ENCODE results near the gene HYDIN. TPM values are rescaled to one million over a fixed set of nuclear protein-coding genes. Genes with fewer than 3 reads are reported as not detected.
A peak's percentile ranks its signal among the peaks of the same experiment; 100 is the strongest.

Gene HYDIN
- total RNA-seq, 1 donor from 2014 or later: 0.82 TPM

DNA sequence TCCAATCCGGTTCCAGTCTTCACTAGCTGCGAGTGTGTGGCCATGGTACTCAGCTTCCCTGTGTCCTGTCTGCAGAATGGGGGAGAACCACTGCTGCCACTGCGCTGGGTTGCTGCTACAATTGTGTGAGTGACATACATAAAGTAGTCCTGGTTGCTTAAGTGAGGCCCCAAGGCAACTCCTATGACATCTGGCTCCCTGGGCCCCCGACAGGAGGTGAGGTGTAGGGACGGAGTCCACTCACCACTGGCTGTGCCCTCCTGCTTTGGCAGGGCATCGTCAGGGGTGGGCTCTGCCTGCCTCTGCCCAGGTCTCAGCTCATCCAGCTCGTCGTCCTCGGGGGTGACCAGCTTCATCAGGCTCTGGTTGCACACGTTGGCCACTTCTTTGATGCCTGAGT is 450.0 kb downstream of the HYDIN start:
- intact Hi-C loops (cut with micrococcal nuclease): no loop called here
- no peak for ATAC-seq

DNA sequence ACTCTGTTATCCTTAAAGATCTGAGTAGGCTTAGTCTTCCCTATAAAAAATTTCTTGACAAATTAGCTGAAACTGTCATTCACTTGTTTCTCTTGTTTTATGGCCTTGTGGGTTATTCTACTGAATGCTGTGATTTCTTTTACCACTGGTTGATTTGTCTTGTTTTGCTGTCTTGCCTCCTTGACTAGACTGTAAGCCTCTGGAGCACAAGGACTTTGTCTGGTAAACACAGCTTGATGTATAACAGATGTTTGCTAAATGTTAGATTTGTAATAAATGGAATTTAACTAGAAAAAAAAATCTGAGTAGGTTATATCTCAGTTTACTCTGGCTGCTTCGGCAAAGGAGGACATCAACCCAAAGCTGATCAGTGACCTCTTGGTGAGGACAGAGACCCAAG is 451.2 kb downstream of the HYDIN start:
- intact Hi-C loops (cut with micrococcal nuclease): loop anchor here (10.0 kb wide), 1 partner anchor 95 kb away; the partner anchor contains the start of gene MTSS2
- ATAC-seq (peak; percentile 6), DNase-seq (no peak)

More for the DNA sequence above, 450.0 kb downstream of the HYDIN start:
- DNase-seq: no peak

DNA sequence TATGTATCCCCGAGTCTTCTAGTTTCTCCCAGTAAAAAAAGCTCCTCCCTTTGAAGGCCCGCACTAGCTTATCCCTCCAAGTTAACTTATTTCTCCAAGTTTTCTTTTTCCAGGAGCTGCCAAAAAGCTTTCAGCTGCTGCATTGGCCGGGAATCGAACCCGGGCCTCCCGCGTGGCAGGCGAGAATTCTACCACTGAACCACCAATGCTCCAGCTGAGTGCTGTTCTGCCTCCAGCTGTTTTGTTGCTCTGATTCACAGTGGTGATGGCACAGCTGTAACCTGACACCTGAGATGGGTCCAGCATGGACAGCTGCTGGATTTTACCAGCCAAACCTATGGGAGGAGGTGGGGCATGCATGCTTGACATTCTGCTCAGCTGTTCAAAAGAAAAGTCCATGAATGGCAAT is 451.6 kb downstream of the HYDIN start:
- DNase-seq (peak; percentile 62), ATAC-seq (peak; percentile 77)
- intact Hi-C loops (cut with micrococcal nuclease): loop anchor here (10.0 kb wide), 1 partner anchor 94 kb away; the partner anchor contains the start of gene MTSS2

DNA sequence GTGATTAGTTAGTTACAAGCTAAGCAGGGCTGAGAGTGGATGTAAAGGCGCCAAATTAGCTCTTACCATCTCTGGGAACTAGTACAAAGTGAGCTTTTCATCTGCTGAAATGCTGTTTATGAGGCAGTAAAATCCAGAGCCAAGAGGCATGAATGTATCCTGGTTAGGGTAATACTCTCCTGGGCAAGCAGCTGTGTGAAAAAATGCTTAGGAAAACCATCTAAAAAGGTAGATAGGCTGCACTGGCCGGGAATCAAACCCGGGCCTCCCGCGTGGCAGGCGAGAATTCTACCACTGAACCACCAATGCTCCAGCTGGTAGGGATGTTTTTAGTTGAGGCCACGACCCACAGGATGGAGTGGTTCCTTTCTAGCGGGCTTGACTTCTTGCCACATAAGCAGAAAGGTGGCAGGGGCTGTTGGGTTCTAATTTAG is 452.5 kb downstream of the HYDIN start:
- DNase-seq (no peak), ATAC-seq (no peak)
- intact Hi-C loops (cut with micrococcal nuclease): loop anchor here (10.0 kb wide), 1 partner anchor 93 kb away; the partner anchor contains the start of gene MTSS2

DNA sequence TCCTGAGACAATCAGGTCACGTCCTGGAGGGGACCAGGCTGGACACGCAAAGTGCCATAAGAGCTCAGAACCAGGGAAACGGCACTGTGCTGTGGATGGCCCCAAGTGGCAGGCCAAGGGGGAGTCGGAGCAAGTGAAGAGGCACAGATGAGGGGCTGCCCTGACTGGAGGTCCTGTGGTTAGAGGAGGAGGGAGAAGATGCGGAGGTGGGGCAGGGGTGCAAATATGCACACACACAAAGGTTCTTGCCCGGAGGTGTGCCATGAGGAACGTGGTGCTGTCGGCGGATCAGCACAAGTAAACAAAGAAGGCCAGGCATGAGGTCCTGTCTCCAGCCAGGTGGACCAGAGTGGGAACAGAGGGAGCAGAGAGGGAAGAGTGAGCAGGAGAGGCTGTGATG is 453.0 kb downstream of the HYDIN start:
- DNase-seq (peak; percentile 22), ATAC-seq (no peak)
- intact Hi-C loops (cut with micrococcal nuclease): loop anchor here (10.0 kb wide), 1 partner anchor 93 kb away; the partner anchor contains the start of gene MTSS2

DNA sequence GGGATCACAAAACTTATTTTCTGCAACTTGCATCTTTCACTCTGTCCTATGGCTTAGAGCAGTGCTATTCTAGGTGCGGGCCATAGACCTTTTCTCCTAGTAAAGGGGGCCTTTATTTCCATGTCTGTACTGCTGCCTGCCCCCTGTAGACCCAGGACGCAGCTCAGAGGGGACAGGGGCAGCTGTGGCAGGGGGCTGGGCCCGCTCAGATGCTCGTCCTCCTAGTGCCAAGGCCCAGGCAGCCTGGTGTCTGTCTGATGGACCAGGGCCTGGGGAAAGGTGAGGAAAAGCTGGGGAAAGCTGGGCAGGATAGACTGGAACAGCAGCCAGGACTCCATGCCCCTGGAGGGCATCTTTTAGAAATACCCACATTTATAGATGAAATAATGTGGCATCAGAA is 455.1 kb downstream of the HYDIN start:
- ATAC-seq (no peak), DNase-seq (peak; percentile 4)
- intact Hi-C loops (cut with micrococcal nuclease): loop anchor here (10.0 kb wide), 1 partner anchor 91 kb away; the partner anchor contains the start of gene MTSS2

DNA sequence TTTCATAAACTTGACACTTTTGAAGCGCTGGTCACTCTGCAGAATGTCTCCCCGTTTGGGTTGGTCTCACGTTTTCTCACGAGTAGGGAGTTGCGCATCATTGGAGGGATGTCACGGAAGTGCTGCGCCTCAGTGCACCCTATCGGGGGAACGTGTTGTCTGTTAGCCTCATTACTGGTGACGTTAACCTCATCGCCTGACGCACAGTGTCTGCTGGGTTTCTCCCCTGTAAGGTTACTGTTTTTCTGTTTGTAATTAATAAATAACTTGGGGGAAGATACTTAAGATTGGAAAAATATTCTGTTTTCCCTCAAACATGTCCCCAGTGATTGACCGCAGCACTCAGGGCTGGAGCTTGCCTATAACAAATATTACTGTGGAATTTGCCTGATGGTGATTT is 456.3 kb downstream of the HYDIN start:
- intact Hi-C loops (cut with micrococcal nuclease): loop anchor here (10.0 kb wide), 1 partner anchor 89 kb away; the partner anchor contains the start of gene MTSS2
- DNase-seq (no peak), ATAC-seq (no peak)

DNA sequence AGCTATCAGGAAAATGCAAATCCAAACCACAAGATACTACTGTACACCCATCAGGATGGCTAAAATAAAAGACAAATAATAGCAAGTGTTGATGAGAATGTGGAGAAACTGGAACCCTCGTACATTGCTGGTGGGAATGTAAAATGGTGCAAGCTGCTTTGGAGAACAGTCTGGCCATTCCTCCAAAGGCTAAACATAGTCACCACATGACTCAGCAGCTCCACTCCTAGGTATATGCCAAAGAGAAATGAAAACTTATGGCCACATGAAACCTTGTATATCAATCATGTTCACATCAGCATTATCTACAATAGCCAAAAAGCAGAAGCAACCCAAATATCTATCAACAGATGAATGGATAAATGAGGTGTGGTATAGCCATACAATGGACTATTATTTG is 458.0 kb downstream of the HYDIN start:
- no peak for DNase-seq
- ATAC-seq: peak; percentile 42
- intact Hi-C loops (cut with micrococcal nuclease): loop anchor here (10.0 kb wide), 1 partner anchor 88 kb away; the partner anchor contains the start of gene MTSS2

DNA sequence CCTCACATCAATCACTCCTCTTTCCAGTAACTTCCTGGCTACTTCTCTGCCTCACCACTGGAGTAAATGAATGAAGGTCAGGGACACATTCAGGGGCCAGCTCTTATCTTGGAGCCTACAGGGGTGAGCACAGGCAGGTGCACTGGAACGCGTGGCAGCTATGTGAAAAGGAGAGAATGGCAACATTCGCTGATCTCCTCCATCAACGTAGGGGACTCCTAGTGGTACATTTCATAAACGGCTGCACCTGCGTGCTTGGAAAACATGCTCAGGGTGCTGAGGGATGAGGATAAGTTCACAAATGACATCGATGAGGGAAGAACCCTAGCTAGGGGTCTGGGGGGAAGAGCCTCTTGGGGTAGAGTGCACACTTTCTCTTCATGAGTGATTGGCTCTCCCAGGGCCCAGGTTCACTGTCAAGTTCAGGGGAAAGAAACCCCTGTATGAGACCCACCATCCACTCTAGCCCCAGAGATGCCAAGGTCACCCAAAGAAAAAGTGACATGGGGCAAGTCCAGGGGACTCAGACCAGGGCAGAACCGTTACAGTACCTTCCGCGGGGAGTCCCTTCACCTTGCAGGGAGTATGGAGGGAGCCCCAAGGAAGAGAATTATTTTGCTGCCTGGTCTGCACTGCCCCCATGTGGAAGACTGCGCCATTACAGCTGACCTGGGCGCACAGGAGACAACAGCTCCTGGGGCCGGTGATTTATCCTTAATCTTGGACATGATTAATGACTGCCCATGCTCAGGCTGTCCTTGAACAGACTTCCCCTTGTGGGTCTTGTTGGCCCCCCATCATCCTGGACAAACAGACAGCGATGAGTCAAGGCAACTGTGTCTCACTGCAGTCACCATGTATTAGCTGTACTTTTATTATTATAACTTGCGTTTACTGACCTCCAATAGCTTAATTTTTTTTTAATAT is 459.6 kb downstream of the HYDIN start:
- intact Hi-C loops (cut with micrococcal nuclease): loop anchor here (10.0 kb wide), 1 partner anchor 86 kb away; the partner anchor contains the start of gene MTSS2
- ATAC-seq (peak; percentile 77), DNase-seq (peak; percentile 68)

DNA sequence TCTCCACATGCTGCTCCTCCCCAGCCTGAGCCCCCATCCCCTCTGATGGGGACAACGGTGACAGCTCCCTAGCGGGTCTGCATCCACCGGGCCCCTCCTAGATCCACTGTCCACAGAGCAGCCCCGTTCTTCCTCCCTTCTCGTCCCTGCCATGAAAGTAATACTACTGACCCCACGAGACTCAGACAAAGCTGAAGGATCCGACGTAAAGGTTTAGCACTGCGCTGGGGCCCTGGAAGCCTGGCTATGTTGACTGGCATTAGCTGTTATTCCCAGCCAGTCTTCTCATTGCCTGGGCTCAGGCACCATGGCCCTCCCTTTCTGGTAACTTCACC is 460.3 kb downstream of the HYDIN start:
- ATAC-seq: no peak
- DNase-seq: no peak
- intact Hi-C loops (cut with micrococcal nuclease): loop anchor here (10.0 kb wide), 1 partner anchor 85 kb away; the partner anchor contains the start of gene MTSS2

DNA sequence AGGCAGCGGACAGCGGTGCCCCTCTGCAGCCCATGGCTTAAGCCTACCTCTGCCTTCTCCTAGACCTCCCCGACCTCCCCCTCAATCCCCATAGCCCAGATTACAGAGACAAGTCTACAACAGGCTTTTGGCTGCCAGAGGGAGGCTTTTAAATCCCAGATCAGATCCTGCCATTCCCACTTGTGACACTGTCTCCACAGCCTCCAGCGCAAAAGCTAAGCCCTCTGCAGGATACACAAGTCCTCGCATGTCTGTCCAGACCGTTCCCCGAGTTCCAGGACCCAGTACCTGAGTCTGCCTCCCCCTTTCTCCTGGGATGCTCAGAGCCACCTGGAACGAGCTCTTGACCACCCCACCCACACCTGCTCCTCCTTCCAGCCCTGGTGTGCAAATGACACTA is 460.8 kb downstream of the HYDIN start:
- intact Hi-C loops (cut with micrococcal nuclease): loop anchor here (10.0 kb wide), 1 partner anchor 85 kb away; the partner anchor contains the start of gene MTSS2
- DNase-seq (no peak), ATAC-seq (no peak)

DNA sequence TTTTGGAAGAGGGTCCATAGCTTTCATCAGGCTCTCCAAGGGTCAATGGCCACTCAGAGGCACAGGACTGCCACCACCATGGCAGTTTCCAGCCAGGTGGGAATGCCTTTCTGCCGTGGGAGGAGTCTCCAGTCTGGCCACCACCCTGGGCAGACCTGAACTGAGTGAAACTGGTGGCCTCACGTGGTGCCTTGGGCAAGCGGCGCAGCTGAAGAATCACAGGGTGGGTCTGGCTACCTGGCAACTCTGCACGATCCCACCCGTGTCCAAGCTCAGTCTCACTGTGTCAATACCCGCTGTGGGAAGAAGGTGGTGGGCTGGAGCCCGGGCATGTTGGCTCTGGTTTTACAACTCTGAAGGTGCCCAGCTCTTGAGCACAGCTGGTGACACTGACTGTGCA is 461.4 kb downstream of the HYDIN start:
- no peak for DNase-seq
- ATAC-seq: no peak
- intact Hi-C loops (cut with micrococcal nuclease): no loop called here

DNA sequence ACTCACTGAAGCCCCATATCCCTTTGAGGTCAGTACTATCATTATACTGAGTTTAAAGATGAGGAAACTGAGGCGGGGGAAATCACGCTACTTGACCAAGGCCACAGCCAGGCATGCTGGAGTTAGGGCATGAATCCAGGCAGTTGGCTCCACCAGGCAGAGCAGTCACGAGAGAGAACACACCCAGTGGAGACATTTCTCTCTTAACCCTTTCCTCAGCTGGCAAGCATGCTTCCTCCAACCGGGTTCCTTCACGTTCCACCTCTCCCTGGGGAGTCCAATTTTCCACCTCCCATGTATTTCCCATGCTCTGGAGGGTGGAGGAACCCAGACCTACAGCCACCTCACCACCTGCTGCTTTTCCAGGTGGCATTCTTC is 462.3 kb downstream of the HYDIN start:
- intact Hi-C loops (cut with micrococcal nuclease): no loop called here
- DNase-seq (no peak), ATAC-seq (no peak)

DNA sequence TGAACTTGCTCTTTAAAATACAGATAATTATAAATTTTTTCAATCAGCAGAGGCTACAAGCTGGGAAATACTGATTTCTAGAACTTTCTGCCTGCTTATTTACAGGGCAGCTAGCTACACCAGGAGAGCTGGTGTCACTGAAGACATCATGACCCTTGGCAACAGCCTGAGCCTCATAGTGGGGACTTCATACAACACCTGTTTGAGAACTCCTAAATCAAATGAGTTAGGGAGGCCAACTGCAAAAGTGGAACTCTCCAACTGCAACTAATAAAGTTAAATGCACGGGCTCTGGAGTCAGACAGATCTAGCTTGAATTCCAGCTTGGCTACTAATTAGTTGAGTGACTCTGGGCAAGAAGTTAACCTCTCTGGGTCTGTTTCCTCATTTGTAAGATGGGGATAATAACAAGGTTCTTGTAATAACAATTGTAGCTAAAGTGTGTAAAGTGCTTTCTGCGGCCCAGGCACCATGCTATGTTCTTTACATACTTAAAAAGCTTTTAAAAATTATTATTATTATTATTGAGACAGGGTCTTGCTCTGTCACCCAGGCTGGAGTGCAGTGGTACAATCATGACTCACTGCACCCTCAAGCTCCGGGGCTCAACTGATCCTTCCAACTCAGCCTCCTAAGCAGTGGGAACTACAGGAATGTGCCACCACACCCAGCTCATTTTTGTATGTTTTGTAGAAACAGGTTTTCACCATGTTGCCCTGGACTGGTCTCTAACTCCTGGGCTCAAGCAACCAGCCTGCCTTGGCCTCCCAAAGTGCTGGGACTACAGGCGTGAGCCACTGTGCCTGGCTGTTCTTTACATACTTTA is 462.9 kb downstream of the HYDIN start:
- intact Hi-C loops (cut with micrococcal nuclease): no loop called here
- DNase-seq (no peak), ATAC-seq (no peak)

DNA sequence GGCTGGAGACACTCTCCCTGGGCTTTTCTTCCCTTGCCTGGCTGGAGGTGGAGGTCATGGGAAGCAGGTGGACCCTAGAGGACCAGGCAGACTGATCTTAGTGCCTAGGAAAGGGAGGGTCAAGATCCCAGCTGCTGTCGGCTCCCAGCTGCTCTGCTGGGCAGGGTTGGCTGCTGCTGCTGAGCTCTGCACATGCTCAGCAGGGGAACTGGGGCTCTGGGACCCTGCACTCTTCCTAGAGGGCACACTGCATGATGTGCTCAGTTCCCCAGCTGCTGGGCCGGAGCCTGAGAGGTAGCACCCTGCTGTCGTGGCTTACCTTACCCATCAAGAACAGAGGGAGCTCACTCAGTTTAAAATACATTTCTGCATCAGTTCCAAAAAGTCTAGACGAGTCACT is 463.9 kb downstream of the HYDIN start:
- no peak for ATAC-seq
- intact Hi-C loops (cut with micrococcal nuclease): no loop called here
- DNase-seq: no peak

DNA sequence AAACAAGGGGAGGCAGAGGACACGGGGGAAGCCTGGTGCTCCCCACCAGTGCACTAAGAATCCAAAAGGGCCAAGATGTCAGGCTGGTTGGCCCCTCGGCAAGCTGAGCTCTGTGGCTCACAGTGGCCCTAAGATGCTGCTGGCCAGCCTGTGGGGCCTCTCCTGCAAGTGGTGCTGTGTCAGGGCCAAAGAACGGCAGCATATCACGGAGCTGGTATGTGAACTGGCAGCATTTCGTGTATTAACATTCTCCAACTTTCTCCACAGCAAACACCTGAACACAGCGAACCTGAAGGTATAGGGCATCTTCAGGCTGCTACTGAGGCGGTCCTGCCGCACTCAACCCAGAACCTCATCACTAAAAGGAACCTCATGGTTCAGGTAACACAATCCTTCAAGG is 464.3 kb downstream of the HYDIN start:
- no peak for DNase-seq
- ATAC-seq: peak; percentile 21
- intact Hi-C loops (cut with micrococcal nuclease): no loop called here

DNA sequence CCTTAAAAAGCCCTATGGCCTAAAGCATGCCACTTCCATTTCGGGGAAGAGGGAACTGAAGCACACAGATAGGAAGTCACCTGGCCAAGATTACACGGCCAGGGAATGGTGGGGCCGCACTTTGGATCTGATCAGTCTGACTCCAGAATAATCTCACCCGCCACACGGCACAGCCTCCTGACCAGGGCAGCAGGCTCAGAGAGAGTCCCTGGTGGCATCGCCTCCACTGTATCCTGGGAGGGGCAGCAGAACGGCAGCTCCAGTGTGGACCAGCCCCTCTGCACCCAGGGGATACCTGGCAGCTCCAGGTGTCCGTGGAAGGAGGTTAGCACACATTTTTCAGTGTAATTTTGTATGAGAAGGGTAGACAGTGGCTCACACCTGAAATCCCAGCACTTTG is 465.0 kb downstream of the HYDIN start:
- DNase-seq: no peak
- no peak for ATAC-seq
- intact Hi-C loops (cut with micrococcal nuclease): no loop called here

DNA sequence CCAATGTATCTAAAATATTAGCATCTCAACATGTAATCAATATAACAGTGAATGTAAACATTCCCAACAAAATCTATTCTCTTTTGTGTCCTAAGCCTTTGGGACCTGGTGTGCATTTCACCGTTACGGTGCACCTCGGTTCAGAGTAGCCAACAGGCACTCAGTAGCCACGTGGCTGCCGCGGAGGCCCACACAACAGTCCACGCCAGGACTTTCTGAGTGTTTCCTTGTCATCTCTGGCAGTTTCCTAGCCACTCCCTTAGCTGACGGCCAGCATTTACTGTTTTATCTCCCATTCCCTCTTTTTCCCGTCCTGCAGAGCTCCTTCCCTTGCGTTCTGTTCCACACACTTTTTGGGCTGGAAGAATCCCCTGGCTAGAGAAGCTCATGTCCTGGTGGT is 465.9 kb downstream of the HYDIN start:
- ATAC-seq (no peak), DNase-seq (no peak)
- intact Hi-C loops (cut with micrococcal nuclease): no loop called here

DNA sequence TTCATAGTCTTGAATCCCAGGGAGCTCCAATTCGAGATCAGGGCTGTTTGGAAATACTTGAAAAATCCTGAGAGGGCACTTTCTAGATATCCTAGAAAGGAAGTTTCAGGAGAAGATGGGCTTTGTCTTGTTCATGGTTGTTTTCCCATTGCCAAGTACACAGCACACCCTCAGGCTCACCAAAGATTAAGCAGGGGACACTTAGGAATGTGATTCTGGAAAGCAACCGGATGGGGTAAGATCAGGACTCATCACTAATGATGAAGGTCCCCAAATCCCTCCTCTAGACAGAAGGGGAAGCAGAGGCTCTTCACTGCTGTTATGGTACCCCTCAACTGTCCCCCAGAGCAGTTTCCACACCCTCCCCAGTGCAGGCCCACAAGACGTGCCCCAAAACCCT is 470.3 kb downstream of the HYDIN start:
- no peak for DNase-seq
- no peak for ATAC-seq
- intact Hi-C loops (cut with micrococcal nuclease): no loop called here

DNA sequence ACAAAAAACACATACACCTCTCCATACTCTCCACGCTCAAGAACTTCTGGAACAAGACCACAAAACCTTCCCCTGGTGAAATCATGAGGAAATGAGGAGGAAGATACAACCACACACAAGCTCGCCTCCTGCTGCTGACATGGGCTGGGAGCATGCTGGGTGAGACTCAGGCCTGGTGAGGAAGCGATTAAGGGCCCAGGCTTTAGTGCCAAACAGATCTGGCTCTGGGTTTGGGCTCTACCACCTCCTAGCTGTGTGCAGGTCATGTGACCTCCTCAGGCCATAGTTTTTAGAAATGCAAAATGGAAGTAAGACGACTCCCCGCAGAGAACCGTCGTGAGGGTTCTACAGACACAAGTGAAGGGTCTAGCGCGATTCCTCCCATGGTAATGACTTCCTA is 470.9 kb downstream of the HYDIN start:
- intact Hi-C loops (cut with micrococcal nuclease): no loop called here
- ATAC-seq (no peak), DNase-seq (peak; percentile 2)
